Progenitor cell of endocrine pancreas (in vitro differentiated cells): ENCODE data around the gene SLC16A1. TPM values are rescaled to one million over a fixed set of nuclear protein-coding genes. Genes with fewer than 3 reads are reported as not detected.

Experiments used
- DNase-seq: peaks from one replicate; pipeline ENCODE4 v3.0.0; 2021; ENCODE audit warnings: low spot score; ENCODE audit not compliant: unreplicated experiment
- H3K27ac Mint-ChIP-seq: 2 replicates; pipeline ENCODE4 v1.8.0; 2021; ENCODE audit warnings: mild to moderate bottlenecking, moderate library complexity, mixed read lengths
- H3K27me3 Mint-ChIP-seq: 2 replicates; pipeline ENCODE4 v1.8.0; 2021; ENCODE audit warnings: mixed read lengths
- H3K36me3 Mint-ChIP-seq: 2 replicates; pipeline ENCODE4 v1.8.0; 2022; ENCODE audit warnings: mixed read lengths; ENCODE audit not compliant: insufficient read depth
- H3K4me1 Mint-ChIP-seq: 2 replicates; pipeline ENCODE4 v1.8.0; 2021; ENCODE audit warnings: low read depth, mixed read lengths
- H3K4me3 Mint-ChIP-seq: 2 replicates; pipeline ENCODE4 v1.8.0; 2021; ENCODE audit warnings: low read depth, mild to moderate bottlenecking, moderate library complexity, mixed read lengths
- H3K9me3 Mint-ChIP-seq: 2 replicates; pipeline ENCODE4 v1.8.0; 2021; ENCODE audit warnings: low read depth, mixed read lengths
- CTCF ChIP-seq: fragments of 200-600 bp; sonication (generic); IDR thresholded peaks from one replicate; pipeline ENCODE4 v1.5.0; 2021; ENCODE audit warnings: antibody characterized with exemption, mild to moderate bottlenecking; ENCODE audit not compliant: unreplicated experiment
- total RNA-seq: library from RNA; stranded (reverse); gene quantifications from 2 replicates; pipeline ENCODE4 v1.2.1, GENCODE V29; 2021

SLC16A1 gene
- total RNA-seq, 1 donor from 2014 or later = 65.0 TPM

- H3K9me3 Mint-ChIP-seq = no peaks in the 10 kb centered on the region
- no peaks in the 10 kb centered on the region for H3K27me3 Mint-ChIP-seq
- H3K36me3 Mint-ChIP-seq = no peaks in the 10 kb centered on the region
- no peak for DNase-seq
- H3K27ac Mint-ChIP-seq = no peak overlapping the region
- no peak for TF ChIP-seq CTCF
- H3K4me3 Mint-ChIP-seq = no peak overlapping the region
- no peaks in the 10 kb centered on the region for H3K4me1 Mint-ChIP-seq
Observed at GRCh38 chr1:112981426-112981825, 25.4 kb upstream of the SLC16A1 start.

- H3K9me3 Mint-ChIP-seq = no peaks in the 10 kb centered on the region
- no peaks in the 10 kb centered on the region for H3K4me1 Mint-ChIP-seq
- no peak for TF ChIP-seq CTCF
- no peak overlapping the region for H3K4me3 Mint-ChIP-seq
- no peaks in the 10 kb centered on the region for H3K27me3 Mint-ChIP-seq
- H3K27ac Mint-ChIP-seq = no peak overlapping the region
- DNase-seq = no peak
- no peaks in the 10 kb centered on the region for H3K36me3 Mint-ChIP-seq
Observed at GRCh38 chr1:112975336-112975735, 19.3 kb upstream of the SLC16A1 start.

- no peaks in the 10 kb centered on the region for H3K4me1 Mint-ChIP-seq
- DNase-seq = no peak
- H3K4me3 Mint-ChIP-seq = no peak overlapping the region
- no peaks in the 10 kb centered on the region for H3K9me3 Mint-ChIP-seq
- no peak for TF ChIP-seq CTCF
- H3K27me3 Mint-ChIP-seq = no peaks in the 10 kb centered on the region
- no peak overlapping the region for H3K27ac Mint-ChIP-seq
- H3K36me3 Mint-ChIP-seq = no peaks in the 10 kb centered on the region
Observed at GRCh38 chr1:112974646-112975045, 18.6 kb upstream of the SLC16A1 start.

- Mint-ChIP-seq H3K4me1 (no peaks in the 10 kb centered on the region), H3K9me3 (no peaks in the 10 kb centered on the region), H3K4me3 (no peak overlapping the region), H3K36me3 (no peaks in the 10 kb centered on the region), H3K27ac (no peak overlapping the region), H3K27me3 (no peaks in the 10 kb centered on the region)
- no peak for DNase-seq
- no peak for TF ChIP-seq CTCF
Observed at GRCh38 chr1:112973788-112974187, 17.8 kb upstream of the SLC16A1 start.

GRCh38 chr1:112971006-112971405 lies 15.0 kb upstream of the SLC16A1 start:
- H3K36me3 Mint-ChIP-seq = no peaks in the 10 kb centered on the region
- H3K9me3 Mint-ChIP-seq = no peaks in the 10 kb centered on the region
- H3K4me3 Mint-ChIP-seq = no peak overlapping the region
- H3K27ac Mint-ChIP-seq = no peak overlapping the region
- no peak for TF ChIP-seq CTCF
- DNase-seq = no peak
- no peaks in the 10 kb centered on the region for H3K4me1 Mint-ChIP-seq
- H3K27me3 Mint-ChIP-seq = no peaks in the 10 kb centered on the region
